Medulla oblongata (tissue), 1 donor: ENCODE results near the gene SIGLEC14.

Experiments used
- DNase-seq: peaks from one replicate; pipeline ENCODE4 v3.0.0-alpha.2; 2015; ENCODE audit errors: extremely low spot score

SIGLEC14 gene

GRCh38 chr19:51621178-51621577 is 25.4 kb downstream of the SIGLEC14 start:
- DNase-seq = no peak

- no peak for DNase-seq
Observed at GRCh38 chr19:51615991-51616390, 30.6 kb downstream of the SIGLEC14 start.

DNA sequence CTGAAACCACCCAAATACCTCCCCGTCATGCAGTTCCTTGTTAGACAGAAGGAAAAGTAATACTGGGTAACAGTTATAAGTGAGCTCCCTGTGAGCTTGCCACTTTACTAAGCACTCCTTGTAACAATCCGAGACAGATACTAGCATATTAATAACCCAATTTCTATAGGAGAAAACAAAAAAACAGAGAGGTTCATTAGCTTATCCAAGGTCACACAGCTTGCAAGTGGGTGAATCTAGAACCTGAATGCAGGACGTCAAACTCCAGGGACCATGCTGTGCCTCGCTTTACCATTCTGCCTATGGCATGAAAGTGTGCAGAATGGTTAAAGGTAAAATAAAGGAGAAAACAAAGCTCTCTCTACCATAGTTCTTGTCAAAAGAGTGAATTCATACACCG is 31.8 kb downstream of the SIGLEC14 start:
- no peak for DNase-seq

GRCh38 chr19:51610576-51610975 is 36.0 kb downstream of the SIGLEC14 start:
- no peak for DNase-seq

- DNase-seq = peak; percentile 72
Observed at GRCh38 chr19:51607920-51608562, 38.6 kb downstream of the SIGLEC14 start.

DNA sequence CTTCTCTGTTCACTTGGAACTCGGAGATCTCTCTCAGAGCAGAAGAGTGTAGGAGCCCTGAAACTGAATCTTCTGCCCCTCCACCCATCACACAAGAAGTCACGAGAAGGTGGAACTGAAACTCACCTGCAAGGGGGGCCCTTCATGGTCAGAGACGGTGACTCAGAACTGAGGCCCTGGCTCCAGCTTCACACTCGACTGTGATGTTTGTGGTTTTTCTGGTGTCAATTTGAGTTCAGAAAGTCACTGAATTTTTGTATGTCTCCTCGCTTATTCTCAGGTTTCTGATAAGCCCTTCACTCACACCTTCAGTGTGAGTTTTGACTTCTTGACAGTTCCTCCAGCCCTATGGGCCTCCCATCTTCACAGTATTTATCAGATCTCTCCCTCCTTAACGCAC is 39.5 kb downstream of the SIGLEC14 start:
- no peak for DNase-seq

- no peak for DNase-seq
Observed at GRCh38 chr19:51602189-51602854, 44.3 kb downstream of the SIGLEC14 start.

DNA sequence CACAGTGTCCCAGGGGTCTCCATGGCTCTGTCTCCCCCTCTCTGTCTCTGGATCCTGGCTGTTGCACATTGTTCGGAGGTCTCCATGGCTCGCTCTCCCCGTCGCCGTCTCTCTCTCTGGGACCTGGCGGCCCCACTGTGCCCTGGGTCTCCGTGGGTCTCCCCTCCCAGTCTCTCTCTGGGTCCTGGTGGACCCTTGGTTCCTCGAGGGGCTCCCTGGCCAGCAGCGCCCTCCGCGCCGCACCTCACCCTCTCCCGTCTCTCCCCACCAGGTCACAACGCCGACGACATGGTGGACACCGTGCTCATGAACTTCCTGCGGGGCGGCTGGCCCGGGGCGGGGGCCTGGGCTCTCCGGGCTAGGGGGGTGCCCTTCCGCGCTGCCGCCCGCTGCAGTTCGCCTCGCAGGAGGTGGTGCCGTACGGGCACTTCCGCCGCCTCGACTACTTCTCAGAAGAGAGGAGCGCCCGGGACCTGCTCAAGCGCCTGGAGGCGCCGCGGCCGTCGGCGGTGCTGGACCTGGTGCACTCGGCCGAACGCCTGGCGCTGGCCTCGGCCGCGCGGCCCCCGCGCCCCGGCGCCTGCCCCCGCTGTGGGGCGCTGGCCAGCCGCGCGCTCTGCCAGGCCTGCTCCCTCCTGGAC is 45.6 kb downstream of the SIGLEC14 start:
- DNase-seq = no peak

GRCh38 chr19:51599084-51599483 is 47.5 kb downstream of the SIGLEC14 start:
- DNase-seq = no peak

GRCh38 chr19:51598159-51598915 is 48.3 kb downstream of the SIGLEC14 start:
- DNase-seq = no peak

DNA sequence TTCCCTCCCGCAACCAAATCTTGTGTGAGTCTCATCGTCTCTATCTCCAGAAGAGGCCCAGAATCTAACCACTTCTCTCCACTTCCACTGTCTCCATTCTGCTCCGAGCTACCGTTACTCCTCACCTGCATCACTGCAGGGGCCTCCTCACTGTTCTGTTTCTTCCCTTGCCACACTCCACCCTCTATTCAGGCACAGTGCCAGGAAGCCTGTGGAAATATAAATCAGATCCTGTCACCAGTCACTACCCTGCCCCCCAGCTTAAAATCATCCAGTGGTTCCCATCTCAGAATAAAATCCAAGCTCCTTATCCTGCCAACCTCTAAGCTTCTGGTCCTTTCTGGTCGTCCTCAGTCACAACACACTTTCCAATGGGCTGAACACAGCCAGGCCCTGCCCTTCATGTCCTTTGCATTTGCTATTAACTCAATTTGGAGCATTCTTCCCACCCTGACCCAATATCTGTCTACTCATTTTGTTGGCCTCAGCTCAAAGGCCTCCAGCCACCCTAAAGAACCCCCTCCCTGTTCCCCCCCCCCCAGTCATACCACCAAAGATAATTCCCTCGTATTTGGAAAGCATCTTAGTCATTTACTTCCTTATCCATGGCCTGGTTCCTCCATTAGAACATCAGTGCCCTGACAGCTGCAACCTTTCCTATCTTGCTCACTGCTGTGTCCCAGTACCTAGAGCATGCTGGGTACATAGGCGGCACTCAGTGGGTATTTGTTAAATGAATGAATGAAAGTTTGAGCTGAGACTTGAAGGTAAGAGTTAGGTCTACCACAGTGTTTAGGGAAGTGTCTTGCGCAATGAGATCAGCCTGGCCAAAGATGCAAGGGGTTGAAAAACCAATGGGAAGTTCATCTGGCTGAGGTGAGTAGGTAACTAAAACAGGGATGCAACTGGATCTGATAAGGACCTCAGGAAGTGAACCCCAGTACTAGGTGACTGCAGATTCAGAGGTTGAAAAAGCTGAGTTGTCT is 51.1 kb downstream of the SIGLEC14 start:
- DNase-seq = no peak

GRCh38 chr19:51594774-51595109 is 51.9 kb downstream of the SIGLEC14 start:
- DNase-seq = no peak

- DNase-seq = peak; percentile 99
Observed at GRCh38 chr19:51593969-51594773, 52.5 kb downstream of the SIGLEC14 start.

GRCh38 chr19:51593138-51593890 is 53.3 kb downstream of the SIGLEC14 start:
- no peak for DNase-seq
